Karpas-422 (cell line): ENCODE results near the gene ZNF385D. TPM values are rescaled to one million over a fixed set of nuclear protein-coding genes. Genes with fewer than 3 reads are reported as not detected.

Experiments used
- DNase-seq: peaks from one replicate; pipeline ENCODE4 v3.0.0-alpha.2; 2015
- H2AFZ ChIP-seq: fragments of 200-600 bp; sonication (generic); 2 replicates; pipeline ENCODE4 v1.6.1; 2014; ENCODE audit warnings: antibody characterized with exemption, low read length, mixed read lengths
- H3K27ac ChIP-seq: fragments of 200-600 bp; sonication (generic); 2 replicates; pipeline ENCODE4 v1.5.1; 2014; ENCODE audit warnings: mild to moderate bottlenecking, low read length, moderate library complexity
- H3K27me3 ChIP-seq: fragments of 200-600 bp; sonication (generic); 2 replicates; pipeline ENCODE4 v1.6.1; 2014; ENCODE audit warnings: low read length, mixed read lengths
- H3K36me3 ChIP-seq: fragments of 200-600 bp; sonication (generic); 2 replicates; pipeline ENCODE4 v1.6.1; 2014; ENCODE audit warnings: low read length, mixed read lengths; ENCODE audit not compliant: insufficient read depth
- H3K4me1 ChIP-seq: fragments of 200-600 bp; sonication (generic); 2 replicates; pipeline ENCODE4 v1.6.1; 2014; ENCODE audit warnings: mild to moderate bottlenecking, low read length, mixed read lengths
- H3K4me2 ChIP-seq: fragments of 200-600 bp; sonication (generic); 2 replicates; pipeline ENCODE4 v1.6.1; 2014; ENCODE audit warnings: low read length, low read depth, mild to moderate bottlenecking; ENCODE audit not compliant: poor library complexity, severe bottlenecking
- H3K4me3 ChIP-seq: fragments of 200-600 bp; sonication (generic); 2 replicates; pipeline ENCODE4 v1.5.1; 2014; ENCODE audit warnings: mild to moderate bottlenecking, antibody characterized with exemption, low read length, mixed read lengths
- H3K79me2 ChIP-seq: fragments of 200-600 bp; sonication (generic); 2 replicates; pipeline ENCODE4 v1.6.1; 2014; ENCODE audit warnings: mild to moderate bottlenecking, low read length, mixed read lengths
- H3K9ac ChIP-seq: fragments of 200-600 bp; sonication (generic); 2 replicates; pipeline ENCODE4 v1.6.0; 2014; ENCODE audit warnings: low read length
- H3K9me2 ChIP-seq: fragments of 200-600 bp; sonication (generic), shearing (Covaris generic); replicated peaks from 2 replicates; pipeline ENCODE4 v1.6.0; 2014; ENCODE audit warnings: mild to moderate bottlenecking, low read length, moderate library complexity; ENCODE audit not compliant: insufficient read depth
- H3K9me3 ChIP-seq: fragments of 300-700, 200-600 bp; sonication (generic); 2 replicates; pipeline ENCODE4 v1.6.1; 2014; ENCODE audit warnings: low read length, mixed read lengths
- H4K20me1 ChIP-seq: fragments of 200-600 bp; sonication (generic); 2 replicates; pipeline ENCODE4 v1.6.1; 2014; ENCODE audit warnings: mild to moderate bottlenecking, antibody characterized with exemption, low read length, low read depth; ENCODE audit not compliant: insufficient read depth
- total RNA-seq: library from RNA; depleted of rRNA; stranded (reverse); fragments of >200 nt; shearing (Covaris generic); gene quantifications from 2 replicates; pipeline ENCODE4 v1.2.3, GENCODE V29; 2014; ENCODE audit warnings: low replicate concordance

Gene ZNF385D
- total RNA-seq, 1 experiment from 2014 or later, result not detected

DNA sequence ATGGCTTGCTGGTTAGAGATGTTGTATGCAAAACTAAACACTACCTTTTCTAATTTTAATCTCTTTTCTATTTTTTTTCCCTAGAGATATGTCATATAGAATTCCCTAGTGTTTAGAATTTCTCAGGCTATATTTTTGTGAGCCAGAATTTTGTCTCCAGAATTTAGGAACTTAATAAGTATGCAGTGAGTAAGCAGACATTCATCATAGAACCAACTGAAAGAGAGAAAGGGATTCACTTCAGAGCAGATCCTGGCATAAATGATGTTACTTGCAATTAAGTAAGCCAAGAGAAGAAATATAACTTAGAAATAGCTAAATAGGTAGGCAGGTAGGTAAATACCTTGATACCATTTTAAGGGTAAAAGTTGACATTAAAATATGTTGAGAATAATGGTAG, 288.9 kb downstream of the ZNF385D start:
- no peak overlapping the region for H3K9ac ChIP-seq
- no peaks in the 10 kb centered on the region for H3K79me2 ChIP-seq
- H3K27me3 ChIP-seq, result no peaks in the 10 kb centered on the region
- no peak overlapping the region for H3K4me3 ChIP-seq
- H3K9me3 ChIP-seq, result peaks cover 16% of the 10 kb centered on the region
- H2AFZ ChIP-seq, result no peak overlapping the region
- no peaks in the 10 kb centered on the region for H4K20me1 ChIP-seq
- no peak overlapping the region for H3K27ac ChIP-seq
- H3K4me1 ChIP-seq, result no peaks in the 10 kb centered on the region
- no peaks in the 10 kb centered on the region for H3K36me3 ChIP-seq
- no peak for DNase-seq
- H3K9me2 ChIP-seq, result no peaks in the 10 kb centered on the region
- no peak overlapping the region for H3K4me2 ChIP-seq

DNA sequence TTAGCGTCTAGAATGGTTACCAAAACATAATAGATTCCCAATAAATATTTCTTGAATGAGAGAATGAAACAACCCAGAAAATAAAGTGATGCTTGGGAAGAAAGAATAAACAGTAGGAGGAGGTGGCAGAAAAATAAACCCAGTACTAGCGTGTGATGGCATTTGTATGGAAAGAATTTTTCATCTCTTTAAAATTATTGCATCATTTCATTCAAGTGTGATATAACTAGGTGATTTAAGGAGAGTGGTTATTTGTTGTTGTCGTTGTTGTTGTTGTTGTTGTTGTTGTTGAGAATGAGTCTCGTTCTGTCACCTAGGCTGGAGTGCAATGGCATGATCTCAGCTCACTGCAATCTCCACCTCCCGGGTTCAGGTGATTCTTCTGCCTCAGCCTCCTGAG, 293.9 kb downstream of the ZNF385D start:
- no peaks in the 10 kb centered on the region for H3K27me3 ChIP-seq
- H3K27ac ChIP-seq, result no peak overlapping the region
- DNase-seq, result no peak
- no peaks in the 10 kb centered on the region for H3K79me2 ChIP-seq
- H3K9me3 ChIP-seq, result peaks cover 18% of the 10 kb centered on the region; the same call in 1 of the 2 replicates
- no peaks in the 10 kb centered on the region for H4K20me1 ChIP-seq
- H3K36me3 ChIP-seq, result no peaks in the 10 kb centered on the region
- H3K4me3 ChIP-seq, result no peak overlapping the region
- H3K4me2 ChIP-seq, result no peak overlapping the region
- no peak overlapping the region for H3K9ac ChIP-seq
- no peaks in the 10 kb centered on the region for H3K9me2 ChIP-seq
- H3K4me1 ChIP-seq, result no peaks in the 10 kb centered on the region
- no peak overlapping the region for H2AFZ ChIP-seq

DNA sequence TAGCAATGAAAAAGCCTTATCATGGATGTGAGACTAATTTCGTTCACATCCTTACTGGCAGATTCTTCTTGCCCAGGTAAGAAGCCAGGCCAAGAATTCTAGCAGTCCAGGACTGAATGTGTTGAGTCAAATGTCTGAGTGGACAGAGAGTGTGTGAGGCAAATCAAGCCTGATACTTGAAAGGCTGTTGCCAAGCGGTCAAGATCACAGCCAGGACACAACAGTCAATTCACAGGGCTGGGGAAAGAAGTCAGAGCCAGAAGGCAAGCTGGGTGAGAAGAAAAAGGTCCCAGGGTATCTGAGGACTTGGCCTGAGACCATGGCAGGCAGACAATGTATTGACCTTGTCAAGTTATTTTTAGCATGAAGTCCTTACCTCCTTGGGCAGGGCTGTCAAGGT, 301.3 kb downstream of the ZNF385D start:
- H2AFZ ChIP-seq, result no peak overlapping the region
- H4K20me1 ChIP-seq, result no peaks in the 10 kb centered on the region
- no peak overlapping the region for H3K4me2 ChIP-seq
- H3K4me1 ChIP-seq, result no peaks in the 10 kb centered on the region
- no peaks in the 10 kb centered on the region for H3K9me2 ChIP-seq
- no peak overlapping the region for H3K4me3 ChIP-seq
- H3K36me3 ChIP-seq, result no peaks in the 10 kb centered on the region
- H3K79me2 ChIP-seq, result no peaks in the 10 kb centered on the region
- H3K27ac ChIP-seq, result no peak overlapping the region
- peaks cover 12% of the 10 kb centered on the region for H3K9me3 ChIP-seq
- no peak overlapping the region for H3K9ac ChIP-seq
- no peak for DNase-seq
- H3K27me3 ChIP-seq, result no peaks in the 10 kb centered on the region

DNA sequence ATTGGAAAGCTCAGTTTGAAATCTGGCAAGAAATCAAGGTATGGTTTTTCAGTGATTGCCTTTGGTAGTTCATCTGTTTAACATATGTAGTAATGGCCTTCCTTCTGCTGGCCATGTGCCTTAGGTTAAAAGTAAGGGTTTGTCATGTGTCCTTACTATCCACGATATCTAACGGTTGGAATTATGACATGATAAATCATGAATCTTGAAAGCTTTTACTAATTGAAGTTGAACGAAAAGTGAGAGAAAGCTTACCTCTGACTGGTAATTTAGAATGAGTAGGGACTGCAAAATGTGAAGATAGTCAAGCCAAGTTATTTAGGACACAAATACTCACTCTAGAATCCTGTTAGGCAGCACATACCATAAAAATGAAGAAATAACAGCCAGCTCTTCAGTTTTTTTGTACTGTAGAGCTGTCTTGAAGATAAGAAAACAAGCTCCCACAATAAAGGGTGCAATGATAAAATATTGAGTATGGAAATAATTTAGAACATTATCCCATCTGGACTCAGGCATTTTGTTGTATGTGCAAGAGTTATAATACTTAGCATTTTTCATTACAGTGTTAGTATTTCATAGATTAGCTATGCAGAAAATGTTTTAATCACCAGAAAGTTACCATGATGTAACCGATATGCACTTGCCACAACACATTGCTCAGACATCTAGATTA, 303.4 kb downstream of the ZNF385D start:
- no peak overlapping the region for H2AFZ ChIP-seq
- H3K36me3 ChIP-seq, result no peaks in the 10 kb centered on the region
- no peak overlapping the region for H3K27ac ChIP-seq
- no peaks in the 10 kb centered on the region for H3K4me1 ChIP-seq
- H4K20me1 ChIP-seq, result no peaks in the 10 kb centered on the region
- no peak overlapping the region for H3K4me2 ChIP-seq
- no peak for DNase-seq
- no peaks in the 10 kb centered on the region for H3K27me3 ChIP-seq
- H3K9me3 ChIP-seq, result peaks cover 8% of the 10 kb centered on the region
- H3K9ac ChIP-seq, result no peak overlapping the region
- no peaks in the 10 kb centered on the region for H3K9me2 ChIP-seq
- H3K4me3 ChIP-seq, result no peak overlapping the region
- H3K79me2 ChIP-seq, result no peaks in the 10 kb centered on the region

DNA sequence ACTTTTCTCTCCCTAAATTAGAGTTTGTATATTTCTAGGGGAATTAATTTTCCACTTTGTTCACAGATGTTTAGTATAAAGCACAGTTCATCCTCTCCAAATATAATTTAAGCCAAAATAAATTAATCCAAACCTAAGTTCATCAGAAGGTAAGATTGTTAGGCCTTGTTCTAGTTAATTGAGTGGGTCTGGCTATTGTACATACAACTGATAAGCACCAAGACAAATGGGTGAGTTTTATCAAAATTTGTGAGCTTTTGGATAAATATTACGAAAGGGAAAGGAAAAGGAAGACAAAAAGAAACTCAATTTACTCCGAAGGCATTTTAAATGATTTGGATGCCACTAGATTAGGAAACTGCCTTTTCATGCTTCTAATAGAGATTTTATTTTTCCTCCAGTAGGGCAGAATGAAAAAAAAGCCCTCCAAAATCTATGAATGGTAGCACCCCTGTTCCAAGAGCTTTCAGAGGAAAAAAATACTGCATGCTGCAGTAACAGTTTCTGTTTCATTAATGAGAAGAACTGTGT, 304.0 kb downstream of the ZNF385D start:
- H3K9ac ChIP-seq, result no peak overlapping the region
- no peak for DNase-seq
- H3K9me3 ChIP-seq, result peaks cover 8% of the 10 kb centered on the region
- H3K4me3 ChIP-seq, result no peak overlapping the region
- no peaks in the 10 kb centered on the region for H3K36me3 ChIP-seq
- no peaks in the 10 kb centered on the region for H3K79me2 ChIP-seq
- H4K20me1 ChIP-seq, result no peaks in the 10 kb centered on the region
- H2AFZ ChIP-seq, result no peak overlapping the region
- H3K4me2 ChIP-seq, result no peak overlapping the region
- no peaks in the 10 kb centered on the region for H3K9me2 ChIP-seq
- no peaks in the 10 kb centered on the region for H3K4me1 ChIP-seq
- H3K27ac ChIP-seq, result no peak overlapping the region
- no peaks in the 10 kb centered on the region for H3K27me3 ChIP-seq

DNA sequence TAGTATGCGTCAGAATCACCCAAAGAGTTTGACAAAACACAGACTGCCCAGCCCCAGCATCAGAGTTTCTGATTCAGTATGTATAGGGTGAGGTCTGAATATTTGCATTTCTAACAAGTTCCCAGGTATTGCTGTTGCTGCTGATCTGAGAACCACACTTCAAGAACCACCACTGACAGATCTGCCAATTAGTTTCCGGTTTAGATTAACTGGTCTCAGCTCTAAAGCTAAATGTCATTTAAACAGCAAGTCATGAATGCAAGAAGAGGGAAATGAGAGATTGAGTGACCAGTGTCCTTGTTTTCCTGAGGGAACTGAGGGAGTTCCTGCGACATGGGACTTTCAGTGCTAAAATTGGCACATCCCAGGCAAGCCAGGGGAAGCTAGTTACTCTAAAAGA, 305.0 kb downstream of the ZNF385D start:
- Histone ChIP-seq H2AFZ (no peak overlapping the region), H3K27me3 (no peaks in the 10 kb centered on the region), H4K20me1 (no peaks in the 10 kb centered on the region), H3K4me3 (no peak overlapping the region), H3K9me2 (no peaks in the 10 kb centered on the region), H3K9ac (no peak overlapping the region), H3K9me3 (peaks cover 11% of the 10 kb centered on the region), H3K79me2 (no peaks in the 10 kb centered on the region), H3K4me2 (no peak overlapping the region), H3K36me3 (no peaks in the 10 kb centered on the region), H3K27ac (no peak overlapping the region), H3K4me1 (no peaks in the 10 kb centered on the region)
- no peak for DNase-seq

GRCh38 chr3:21441821-21442220, 309.2 kb downstream of the ZNF385D start:
- Histone ChIP-seq H3K27me3 (no peaks in the 10 kb centered on the region), H3K9me3 (peaks cover 14% of the 10 kb centered on the region), H3K79me2 (no peaks in the 10 kb centered on the region), H3K27ac (no peak overlapping the region), H2AFZ (no peak overlapping the region), H3K9ac (no peak overlapping the region), H4K20me1 (no peaks in the 10 kb centered on the region), H3K4me1 (no peaks in the 10 kb centered on the region), H3K36me3 (no peaks in the 10 kb centered on the region), H3K9me2 (no peaks in the 10 kb centered on the region), H3K4me2 (no peak overlapping the region), H3K4me3 (no peak overlapping the region)
- DNase-seq, result no peak

DNA sequence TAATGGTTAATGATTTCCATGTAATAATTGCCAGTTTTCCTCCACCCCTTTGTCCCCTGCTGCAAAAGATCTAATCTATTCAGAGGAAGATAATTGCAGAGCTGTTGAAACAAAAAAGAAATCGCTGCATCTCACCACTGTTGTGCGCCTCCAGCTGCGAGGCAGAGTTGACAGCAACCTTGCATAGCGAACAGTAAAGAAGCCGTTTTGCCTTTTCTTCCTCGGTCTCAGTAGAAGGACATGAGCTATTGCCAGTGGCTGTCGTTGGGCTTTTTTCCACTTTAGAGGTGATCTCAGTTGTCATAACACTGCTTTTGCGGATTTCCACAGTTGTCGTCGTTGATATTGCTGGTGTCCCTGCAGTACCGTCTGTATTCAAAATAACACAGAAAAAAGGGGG, 314.2 kb downstream of the ZNF385D start:
- Histone ChIP-seq H3K36me3 (no peaks in the 10 kb centered on the region), H3K4me3 (no peak overlapping the region), H3K9me3 (peaks cover 17% of the 10 kb centered on the region), H3K9ac (no peak overlapping the region), H2AFZ (no peak overlapping the region), H3K4me1 (no peaks in the 10 kb centered on the region), H3K4me2 (no peak overlapping the region), H3K79me2 (no peaks in the 10 kb centered on the region), H3K27ac (no peak overlapping the region), H3K9me2 (no peaks in the 10 kb centered on the region), H4K20me1 (no peaks in the 10 kb centered on the region), H3K27me3 (no peaks in the 10 kb centered on the region)
- no peak for DNase-seq
